ENCODE data around the gene TREM2.
"Not testable (repeated sequence)": the region's sequence is repeated elsewhere in the genome, so short reads cannot be mapped to it uniquely, and the experiment has no call there.

TREM2 gene

DNA sequence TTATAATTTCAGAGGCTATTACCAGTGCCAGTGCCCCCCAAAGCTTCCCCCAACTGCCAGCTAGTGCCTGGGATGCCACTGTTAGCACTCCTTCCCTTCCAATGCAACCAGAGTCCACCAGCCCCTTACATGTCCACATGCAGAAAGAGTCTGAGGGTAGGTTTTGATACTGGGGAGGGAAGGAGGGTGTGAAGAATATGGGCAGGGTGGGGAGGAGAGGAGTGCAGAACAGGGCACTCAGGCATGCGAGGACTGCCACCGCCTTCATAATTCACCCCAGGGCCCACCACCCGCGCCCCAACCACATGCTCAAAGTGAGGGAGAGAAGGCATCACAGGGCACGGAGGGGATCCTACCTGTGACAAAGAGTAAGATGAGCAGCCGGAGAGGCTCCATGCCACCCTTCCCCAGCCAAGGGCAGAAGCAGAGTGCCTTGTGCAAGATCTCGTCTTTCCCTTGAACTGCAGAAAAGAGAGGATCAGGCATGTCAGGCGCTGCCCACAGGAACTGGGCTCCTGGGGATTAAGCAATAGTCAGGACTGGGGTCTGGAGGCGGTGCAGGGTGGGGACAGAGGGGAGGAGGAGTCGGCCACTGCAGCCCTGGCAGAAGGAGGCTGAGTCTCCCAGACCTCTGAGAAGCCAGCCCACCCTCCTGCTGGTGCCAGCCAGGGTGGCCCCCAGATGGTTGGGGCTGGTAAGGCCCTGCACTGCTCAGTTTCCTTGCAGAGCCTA, at the start of gene TREM2:
Gene TREM2 (minus strand): TSS at position 430 of the 732 bp plus-strand sequence. CDS start 34 bp downstream, at position 396.
- DNase-seq = no peak

DNA sequence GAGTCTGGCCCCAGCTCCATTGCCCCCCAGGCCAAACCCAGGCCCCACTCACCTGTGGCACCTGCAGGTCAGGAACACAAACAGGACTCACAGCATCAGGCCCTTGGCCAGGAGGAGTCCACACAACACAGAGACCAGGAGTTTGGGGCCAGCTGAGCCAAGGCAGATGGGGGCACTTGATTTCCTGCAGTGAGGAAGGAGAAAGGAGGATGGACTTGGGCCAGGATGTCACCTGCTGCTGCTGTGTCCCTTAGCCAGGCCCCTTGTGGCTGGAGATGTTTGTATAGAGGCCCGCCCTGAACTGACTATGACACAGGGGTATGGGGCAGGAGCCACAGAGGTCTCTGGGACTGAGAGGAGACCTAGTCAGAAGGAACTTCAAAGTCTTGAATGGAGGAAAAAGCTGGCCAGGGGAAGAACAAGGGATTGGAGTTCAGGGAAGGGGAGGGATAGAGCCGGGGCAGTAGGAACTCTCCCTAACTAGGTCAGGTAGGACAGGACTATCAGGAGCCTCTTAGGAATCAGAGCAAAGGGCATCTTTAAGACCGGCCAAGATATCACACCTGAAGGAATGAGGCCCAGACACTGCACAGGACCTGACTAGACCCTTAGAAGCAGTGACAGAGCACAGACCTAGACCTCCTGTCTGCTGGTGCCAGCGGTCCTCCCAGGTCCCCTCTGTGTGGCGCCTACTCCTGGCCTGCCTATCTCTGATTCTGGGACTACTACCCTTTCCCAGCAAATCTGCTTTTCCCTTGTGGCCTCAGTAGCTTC, 46.8 kb upstream of the TREM2 start:
- DNase-seq = no peak

DNA sequence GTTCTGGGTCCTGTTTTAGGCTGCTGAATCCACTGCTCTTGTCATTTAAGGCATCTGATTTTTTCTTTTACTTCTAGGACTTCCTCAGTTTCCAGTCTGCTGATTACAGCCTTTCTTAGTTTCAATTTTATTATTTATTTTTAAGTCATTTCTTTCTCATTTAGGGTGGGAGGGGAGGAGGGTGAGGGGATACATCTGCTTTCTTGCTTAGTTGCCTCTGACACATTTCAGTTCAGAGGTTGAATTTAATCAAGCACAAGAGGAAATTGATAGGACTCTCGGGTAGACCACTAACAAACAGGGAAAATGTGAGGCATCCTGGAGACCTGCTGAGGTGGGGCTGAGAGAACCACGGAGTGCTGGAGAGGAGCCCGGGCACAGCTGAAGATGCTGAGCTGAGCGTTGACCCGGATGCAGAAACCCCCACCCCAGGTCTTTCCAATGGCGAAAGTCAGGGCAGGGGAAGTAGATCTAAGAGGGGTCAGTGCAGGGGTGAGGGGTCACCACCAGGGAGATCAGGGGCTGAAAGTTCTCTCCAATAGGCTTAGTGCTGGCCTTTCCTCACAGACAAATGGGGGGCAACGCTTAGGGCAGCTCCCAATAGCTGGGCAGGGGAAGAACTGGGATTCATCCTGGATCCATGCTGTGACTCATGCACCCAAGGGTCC, 45.7 kb upstream of the TREM2 start:
- no peak for DNase-seq

DNA sequence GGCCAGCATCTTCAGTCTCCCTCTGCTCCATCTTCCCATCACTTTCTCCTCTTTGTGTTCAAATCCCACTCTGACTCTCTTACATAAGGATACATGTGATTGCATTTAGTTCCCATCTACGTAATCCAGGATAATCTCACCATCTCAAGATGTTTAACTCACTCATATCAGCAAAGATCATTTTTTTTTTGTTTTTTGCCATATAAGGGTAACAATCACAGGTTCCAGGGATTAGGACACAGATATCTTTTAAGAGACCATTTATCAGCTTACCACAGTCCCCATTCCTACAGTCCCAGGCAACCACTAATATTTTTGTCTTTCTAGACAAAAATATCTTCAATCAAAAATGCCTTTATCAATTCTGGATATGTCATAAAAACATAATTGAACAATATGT, 41.2 kb upstream of the TREM2 start:
- no peak for DNase-seq

DNA sequence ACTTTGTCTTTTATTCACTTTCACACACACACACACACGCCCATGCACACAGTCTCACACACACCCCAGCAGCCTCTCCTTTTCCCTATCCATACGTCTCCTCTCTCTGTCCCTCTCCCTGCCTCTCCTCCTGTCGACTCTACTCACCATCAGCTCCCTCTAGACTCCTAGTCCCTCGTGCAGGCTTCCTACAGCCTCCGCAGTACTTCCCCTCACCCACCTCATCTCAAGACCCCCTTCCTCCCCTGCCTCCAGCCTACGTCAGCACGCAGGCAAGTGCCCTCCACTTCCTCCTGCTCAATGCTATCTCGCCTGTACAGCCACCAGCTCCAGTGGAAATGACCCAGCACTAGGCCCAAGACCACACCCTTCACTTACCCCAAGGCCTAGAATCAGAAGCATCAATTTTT, 38.9 kb upstream of the TREM2 start:
- DNase-seq = no peak

DNA sequence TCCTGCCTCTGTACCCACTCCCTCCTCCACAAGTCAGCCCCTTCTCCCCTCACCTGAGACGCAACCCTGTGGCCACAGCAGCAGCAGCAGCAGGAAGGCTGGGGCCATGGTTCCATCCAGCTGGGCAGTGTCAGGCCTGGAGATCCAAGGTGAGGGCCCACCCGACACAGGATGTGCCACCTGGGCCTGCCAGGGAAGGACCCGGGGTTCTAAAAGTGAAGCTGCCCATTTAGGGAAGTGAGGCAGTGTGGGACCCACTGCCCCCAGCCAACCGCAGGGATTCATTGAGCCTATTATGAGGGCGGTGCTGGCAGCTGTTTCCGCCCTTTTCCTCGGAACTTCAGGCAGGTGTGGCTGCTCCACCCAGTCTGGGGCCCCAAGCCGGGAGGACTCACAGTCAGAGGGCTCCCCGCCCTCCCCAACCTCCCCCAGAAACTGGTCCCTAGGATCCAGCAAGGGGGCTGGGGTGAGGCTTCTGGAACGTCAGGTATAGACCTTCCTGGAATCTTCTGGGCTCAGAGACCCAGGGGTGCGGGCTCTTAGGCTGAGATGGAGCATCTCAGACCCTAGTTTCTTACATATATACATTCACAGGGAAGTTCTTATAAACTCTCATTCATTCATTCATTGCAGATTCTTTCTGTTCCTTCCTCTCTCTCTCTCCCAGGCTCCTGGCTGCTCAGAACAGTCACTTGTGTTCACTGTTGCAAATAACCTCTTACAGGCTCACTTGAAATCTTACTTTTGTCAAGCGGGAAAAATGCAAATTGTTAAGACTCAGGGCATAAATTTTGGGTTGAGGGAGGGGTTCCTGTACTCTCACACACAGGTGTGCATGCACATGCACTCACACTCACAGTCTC, 38.2 kb upstream of the TREM2 start, which contains the start of gene TREML2:
Gene TREML2 (minus strand): TSS at position 249 of the 863 bp plus-strand sequence. CDS start 141 bp downstream, at position 108.
- peak in 3 of 6 experiments; percentile 8 to 66 (median 27) for DNase-seq

DNA sequence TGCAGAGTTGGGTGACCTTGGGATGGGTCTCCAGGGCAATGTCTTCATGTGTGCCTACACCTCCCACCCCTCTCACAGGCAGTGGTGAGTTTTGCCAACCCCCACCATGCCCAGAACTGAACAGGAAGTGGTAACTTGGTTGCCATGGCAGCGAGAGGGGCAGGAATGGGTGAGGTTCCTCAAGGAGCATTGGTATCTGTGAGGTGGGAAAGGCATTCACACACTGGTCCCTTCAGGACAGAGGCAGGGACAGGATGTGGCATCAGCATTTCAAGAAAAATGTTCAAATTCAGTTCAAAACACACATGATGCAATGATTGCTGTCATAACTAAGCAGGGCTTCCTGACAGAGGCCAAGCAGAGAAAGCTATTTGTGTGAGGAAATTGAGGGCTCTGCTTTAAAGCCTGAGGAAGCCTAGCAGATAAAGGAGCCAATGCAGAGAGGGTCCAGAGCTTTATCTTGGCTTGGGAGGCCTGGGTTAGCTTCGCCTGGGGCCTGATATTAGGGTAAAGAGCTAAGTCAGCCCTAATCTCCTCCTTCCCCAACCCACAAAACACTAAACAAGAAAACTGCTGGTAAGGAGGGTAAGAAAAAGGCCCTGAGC, 37.5 kb upstream of the TREM2 start:
- DNase-seq = peak; percentile 27 to 85 (median 70)

DNA sequence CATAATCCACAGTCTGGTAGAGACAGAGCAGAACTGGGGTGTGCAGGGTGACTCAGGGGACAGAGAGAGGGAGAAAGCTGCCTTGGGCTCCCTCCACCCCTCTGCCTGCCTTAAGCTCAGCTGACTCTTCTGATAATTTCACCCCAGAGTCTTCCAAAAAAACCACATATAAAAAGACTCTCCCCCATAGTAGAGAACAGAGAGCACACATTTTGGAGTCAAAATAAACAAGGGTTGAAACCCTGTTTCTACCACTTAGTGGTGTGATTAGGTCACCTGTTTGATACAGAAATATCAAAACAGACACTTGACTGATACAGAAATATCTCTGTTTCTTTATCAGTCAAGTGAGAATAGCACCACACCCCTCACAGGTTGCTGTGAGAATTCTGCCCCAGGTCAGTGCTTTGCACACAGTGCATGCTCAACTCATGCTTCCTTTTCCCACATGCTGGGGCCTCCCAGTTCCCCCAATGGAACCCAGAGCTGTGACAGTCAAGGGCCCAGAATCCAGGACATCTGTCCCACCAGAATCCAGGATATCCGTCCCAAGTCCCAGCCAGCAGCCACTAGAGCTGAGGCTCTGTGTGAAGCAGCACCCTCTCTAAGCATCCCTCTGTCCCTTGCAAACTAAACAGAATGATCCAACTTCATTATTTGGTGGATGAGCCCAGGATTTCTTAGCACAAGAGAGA, 36.8 kb upstream of the TREM2 start:
- peak in 2 of 6 experiments; percentile 40 to 55 for DNase-seq

DNA sequence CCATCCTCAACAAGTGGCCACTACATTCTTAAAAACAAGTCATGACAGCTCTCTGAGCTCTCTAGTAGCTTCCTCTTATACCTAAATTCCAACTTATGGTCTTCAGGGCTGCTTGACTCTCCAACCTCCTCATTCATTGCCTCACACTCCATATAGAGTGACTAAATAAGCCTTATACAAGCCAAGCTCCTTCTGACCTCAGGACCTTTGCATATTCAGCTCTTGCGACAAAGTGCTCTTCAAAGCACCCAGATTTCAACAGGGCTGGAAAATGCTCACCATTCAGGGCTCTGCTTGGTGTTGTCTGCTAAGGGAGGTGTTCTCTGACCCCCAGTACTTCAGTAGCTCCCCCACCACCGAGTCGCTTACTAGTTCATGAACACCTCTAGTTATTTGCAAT, 34.3 kb upstream of the TREM2 start:
- DNase-seq = no peak

DNA sequence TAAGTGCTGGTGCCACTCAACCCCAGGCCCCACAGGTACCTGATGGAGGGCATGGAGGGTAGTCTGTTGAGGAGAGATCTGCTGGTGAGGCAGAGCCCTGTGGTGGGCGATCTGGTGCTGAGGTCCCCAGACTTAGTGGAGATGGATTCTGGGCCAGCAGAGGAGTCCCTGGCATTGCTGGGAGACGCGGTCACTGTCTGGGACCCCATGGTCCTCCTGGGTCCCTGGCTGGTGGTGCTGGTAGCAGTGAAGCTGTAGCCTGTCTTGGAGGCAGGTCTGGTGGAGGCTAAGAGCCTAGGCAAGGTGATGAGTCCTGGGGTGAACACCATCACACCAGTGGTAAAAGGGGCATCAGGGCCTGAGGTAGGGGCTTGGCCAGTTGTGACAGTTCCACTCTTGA, 31.5 kb upstream of the TREM2 start:
- no peak for DNase-seq

DNA sequence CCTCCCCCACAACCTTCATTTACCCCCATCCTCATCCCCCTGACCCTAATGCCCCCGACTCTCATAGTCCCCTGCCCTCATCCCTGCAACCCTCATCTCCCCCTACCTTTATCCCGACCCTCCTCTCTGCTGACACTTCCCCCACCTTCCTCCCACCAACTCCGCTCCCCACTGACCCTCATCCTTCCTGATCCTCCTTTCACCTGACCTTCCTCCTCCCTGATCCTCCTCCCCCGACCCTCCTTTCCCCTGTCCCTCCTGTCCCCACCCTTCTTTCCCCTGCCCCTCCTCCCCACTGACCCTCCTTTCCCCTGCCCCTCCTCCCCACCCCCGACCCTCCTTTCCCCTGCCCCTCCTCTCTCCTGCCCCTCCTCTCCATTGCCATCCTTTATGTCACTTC, 31.0 kb upstream of the TREM2 start:
- DNase-seq = no peak

DNA sequence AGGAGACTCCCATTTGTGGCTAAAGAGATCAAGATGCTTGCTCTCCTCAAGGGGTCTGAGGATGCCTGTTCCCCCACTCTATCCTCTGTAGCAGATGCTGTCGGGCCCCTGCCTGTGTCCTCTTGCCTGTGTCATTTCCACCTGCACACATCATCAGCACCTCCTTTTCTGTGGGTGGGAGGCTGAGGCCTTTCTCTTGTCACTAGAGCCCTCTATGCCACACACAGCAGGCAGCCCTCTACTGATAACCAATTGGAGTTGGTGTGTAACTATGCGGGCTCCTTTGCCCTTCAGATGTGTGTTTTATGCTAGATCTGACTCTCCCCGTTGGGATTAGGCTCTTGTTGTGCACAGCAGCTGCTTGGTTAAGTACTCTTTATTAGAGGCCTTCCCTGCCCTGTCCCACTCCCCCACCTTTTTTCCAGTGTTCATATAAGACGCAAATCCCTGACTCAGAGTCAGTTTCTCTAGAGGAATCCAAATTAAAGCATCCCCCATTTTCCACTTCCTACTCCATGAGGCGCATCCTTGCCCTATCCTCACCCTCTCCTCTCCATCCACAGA, 30.3 kb upstream of the TREM2 start:
- no peak for DNase-seq

DNA sequence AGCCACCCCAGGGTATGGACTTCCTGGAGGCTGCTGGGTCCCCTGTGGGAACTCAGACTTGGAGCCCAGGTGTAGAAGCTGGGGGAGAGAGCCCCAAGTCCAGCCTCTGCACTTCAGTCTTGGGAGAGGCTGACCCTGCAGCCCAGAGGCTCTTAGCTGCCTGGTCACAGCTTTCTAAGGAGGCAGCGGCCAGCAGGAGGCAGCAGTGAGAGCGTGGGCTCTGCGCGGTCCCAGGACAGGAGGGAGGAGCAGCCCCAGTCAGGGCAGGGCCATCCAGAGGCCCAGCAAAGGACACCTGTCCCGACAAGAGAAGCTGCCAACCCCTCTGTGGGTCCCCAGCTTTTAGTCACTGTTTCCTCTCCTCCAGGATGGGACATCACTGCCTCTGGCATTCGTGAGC, 28.7 kb upstream of the TREM2 start:
- DNase-seq = peak in 2 of 6 experiments; percentile 6 to 10

DNA sequence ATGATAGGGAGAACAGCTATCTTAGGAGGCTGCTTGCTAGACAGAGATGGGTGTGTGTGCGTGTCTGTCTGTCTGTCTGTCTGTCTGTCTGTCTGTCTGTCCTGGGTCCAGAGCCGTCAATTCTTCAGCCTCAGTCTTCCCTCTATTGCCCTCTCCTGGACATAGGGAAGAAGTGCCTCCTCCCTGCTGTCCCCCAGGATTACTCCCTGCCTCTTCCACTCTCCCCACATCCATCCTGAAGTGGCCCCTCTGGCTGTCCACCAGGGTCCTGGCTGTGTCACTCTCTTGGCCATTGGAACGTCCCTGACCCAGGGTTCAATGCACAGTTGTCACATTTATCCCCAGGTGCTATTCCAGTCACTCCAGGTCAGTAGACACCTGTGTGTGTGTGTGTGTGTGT, 27.9 kb upstream of the TREM2 start:
- no peak for DNase-seq

DNA sequence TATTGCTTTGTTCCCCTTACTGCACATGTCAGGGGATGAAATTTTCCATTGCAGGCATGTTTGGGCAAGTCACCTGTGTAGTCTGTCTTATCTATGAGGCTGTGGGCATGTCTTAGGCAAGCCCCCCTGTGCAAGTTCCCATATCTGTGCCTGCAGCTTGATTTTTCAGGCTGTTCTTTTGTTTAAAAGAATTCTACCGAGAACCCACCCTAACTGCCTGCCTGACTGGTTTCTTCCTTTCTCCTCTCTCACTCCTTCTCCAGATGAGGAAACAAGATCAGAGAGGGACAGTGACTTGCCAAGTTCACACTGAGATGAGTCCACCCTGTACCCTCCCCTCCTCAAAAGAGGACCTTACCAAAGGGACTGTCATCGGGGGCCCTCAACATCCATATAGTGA, 27.1 kb upstream of the TREM2 start:
- DNase-seq = no peak

DNA sequence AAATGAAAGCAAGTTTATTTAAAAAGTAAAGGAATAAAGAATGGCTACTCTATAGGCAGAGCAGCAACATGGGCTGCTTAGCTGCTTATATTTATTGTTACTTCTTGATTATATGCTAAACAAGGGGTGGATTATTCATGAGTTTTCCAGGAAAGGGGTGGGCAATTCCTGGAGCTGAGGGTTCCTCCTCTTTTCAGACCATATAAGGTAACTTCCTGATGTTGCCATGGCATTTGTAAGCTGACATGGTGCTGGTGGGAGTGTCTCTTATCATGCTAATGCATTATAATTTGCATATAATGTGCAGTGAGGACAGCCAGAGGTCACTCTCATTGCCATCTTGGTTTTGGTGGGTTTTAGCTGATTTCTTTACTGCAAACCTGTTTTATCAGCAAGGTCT, 26.1 kb upstream of the TREM2 start:
- not testable (repeated sequence) for DNase-seq

DNA sequence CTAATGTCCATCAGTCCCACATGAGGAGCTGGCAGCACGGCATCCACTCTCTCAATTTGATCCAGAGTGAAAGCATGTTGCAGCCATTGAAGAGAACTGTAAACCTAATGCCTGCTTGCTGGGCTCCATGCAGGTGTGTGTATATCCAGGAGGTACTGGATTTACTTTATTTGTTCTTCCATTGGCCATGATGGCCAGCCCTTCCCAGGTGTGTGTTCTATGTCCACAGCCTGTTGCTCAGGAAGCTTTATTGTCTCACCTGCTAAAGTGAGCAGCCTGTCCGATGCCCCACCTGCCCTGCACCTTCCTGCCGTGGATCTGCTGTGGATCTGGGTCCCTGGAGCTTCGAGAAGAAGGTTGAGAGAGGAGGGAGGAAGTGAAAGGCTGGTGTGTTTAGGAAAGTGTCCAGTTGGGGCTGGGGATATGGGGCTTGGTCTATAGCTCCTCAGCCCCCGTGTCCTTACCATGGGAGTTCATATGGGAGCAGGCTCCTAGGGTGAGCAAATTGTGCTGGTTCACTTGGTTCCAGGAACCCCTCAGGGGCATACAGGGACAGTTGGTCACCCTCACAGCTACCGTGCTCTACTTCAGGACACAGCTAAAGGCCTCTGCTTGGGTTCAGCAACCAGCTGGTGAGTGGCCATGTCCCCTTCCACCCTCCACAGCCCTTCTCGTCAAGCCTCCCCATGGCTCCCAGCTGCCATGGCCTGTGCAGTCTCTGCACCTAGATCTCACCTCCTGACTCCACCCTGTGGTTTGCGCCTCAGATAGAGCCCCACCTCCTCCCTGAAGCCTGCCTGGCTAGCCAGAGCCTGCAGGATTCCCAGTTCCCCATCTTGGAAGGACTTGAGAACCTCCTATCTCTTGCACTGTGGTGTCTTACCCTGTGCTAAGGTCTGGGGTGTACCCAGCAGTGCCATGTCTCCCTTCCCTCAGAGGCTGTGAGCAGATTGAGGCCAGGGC, 25.3 kb upstream of the TREM2 start:
- DNase-seq = no peak

DNA sequence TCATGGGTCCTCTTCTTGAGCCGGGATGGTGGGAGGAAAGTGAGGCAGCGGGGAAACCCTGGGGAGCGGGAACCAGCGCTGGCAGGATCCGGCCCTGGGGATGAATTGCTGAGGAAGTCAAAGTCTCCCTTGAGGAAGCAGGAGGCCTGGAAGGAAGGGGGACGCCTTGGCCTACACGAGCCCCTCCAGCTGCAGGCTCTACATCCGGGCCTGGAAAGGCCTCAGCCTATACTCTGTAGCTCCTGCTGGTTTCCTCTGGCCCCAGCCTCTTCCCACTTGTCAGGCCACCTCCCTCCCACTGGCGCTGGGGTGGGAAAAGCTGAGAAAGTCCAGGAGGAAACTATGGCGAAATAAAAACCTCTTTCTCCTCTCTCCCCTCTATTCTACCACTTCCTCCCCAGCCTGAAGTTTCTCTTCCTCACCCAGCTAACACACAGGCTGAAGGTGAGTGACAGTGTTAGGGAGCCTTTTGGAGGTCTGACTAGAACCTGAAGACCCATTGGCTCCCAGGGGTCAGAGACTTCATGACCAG, 23.2 kb upstream of the TREM2 start:
- no peak for DNase-seq

DNA sequence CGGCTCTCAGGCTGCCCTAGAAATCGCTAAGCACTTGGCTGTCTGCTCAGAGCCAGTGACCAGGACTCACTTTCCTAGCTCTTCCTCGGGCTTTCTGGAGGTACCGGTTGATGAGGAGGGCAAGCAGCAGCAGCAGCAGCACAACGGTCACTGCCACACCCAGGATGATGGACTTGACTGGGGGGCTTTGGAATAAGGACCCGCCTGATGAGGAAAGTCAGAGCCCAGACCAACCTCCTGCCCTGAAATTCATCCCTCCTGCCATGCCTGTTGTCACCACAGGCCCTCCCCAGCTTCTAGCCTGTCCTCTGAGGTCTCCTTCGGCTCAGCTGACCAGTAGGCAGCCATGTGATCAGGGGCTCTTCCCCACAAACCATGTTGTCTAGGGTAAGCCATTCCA, 21.8 kb upstream of the TREM2 start:
- no peak for DNase-seq

All from stimulated activated naive CD4-positive, alpha-beta T cell (primary cell).